Lower lobe of right lung (tissue), 2 donors: ENCODE results near the gene PCDHGA7. TPM values are rescaled to one million over a fixed set of nuclear protein-coding genes. Genes with fewer than 3 reads are reported as not detected.

ENCODE experiments used
- ATAC-seq, 2 donors: fragments of 200-7000 bp; cut with Tn5 transposase; one replicate each; pipeline ENCODE4 v1.9.1; 2020 to 2022; ENCODE audit warnings: mild to moderate bottlenecking in 2 of 2, moderate library complexity in 2 of 2
- DNase-seq: peaks from one replicate; pipeline ENCODE4 v3.0.0-alpha.2; 2020
- H3K27ac ChIP-seq: fragments of 200-600 bp; one replicate; pipeline ENCODE4 v1.8.0; 2022
- H3K27me3 ChIP-seq: fragments of 200-600 bp; one replicate; pipeline ENCODE4 v1.8.0; 2022; ENCODE audit warnings: low read depth
- H3K36me3 ChIP-seq: fragments of 200-600 bp; one replicate; pipeline ENCODE4 v1.8.0; 2022; ENCODE audit warnings: mild to moderate bottlenecking
- H3K4me1 ChIP-seq: fragments of 200-600 bp; one replicate; pipeline ENCODE4 v1.8.0; 2022
- H3K4me3 ChIP-seq: fragments of 200-600 bp; one replicate; pipeline ENCODE4 v1.8.0; 2022; ENCODE audit warnings: mild to moderate bottlenecking
- H3K9me3 ChIP-seq: fragments of 200-600 bp; one replicate; pipeline ENCODE4 v1.8.0; 2022
- intact Hi-C: fragments of 100-400 bp; cut with DNase I; formaldehyde crosslinking; loops from one replicate; pipeline ENCODE4 v1.11.0; 2022
- total RNA-seq: library from RNA; stranded (reverse); fragmentation: NEBNext Ultra II Directional; extraction: Animal tissue kit (Norgen Biotek cat#: 25700); gene quantifications from one replicate; pipeline ENCODE4 v1.2.1, GENCODE V29; 2021
- TF ChIP-seq, protein P1 (sequence below): fragments of 200-600 bp; IDR thresholded peaks from one replicate; pipeline ENCODE4 v1.8.0; 2022; ENCODE audit warnings: antibody characterized with exemption, mild to moderate bottlenecking
- donor health status: DM: no; HTN: yes; CAD: no; lungs with severe emphysema.

The PCDHGA7 gene
- total RNA-seq, 1 donor from 2014 or later: 1.9 TPM

DNA sequence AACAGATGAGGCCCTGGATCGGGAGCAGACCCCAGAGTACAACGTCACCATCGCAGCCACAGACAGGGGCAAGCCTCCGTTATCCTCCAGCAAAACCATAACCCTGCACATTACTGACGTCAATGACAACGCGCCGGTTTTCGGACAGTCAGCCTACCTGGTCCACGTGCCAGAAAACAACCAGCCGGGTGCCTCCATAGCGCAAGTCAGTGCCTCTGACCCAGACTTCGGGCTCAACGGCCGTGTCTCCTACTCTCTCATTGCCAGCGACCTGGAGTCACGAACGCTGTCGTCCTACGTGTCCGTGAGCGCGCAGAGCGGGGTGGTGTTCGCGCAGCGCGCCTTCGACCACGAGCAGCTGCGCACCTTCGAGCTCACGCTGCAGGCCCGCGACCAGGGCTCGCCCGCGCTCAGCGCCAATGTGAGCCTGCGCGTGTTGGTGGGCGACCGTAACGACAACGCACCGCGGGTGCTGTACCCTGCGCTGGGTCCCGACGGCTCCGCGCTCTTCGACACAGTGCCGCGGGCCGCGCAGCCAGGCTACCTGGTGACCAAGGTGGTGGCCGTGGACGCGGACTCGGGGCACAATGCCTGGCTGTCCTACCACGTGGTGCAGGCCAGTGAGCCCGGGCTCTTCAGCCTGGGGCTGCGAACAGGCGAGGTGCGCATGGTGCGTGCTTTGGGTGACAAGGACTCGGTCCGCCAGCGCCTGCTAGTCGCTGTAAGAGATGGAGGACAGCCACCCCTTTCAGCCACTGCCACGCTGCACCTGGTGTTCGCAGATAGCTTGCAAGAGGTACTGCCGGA, 36.7 kb downstream of the PCDHGA7 start:
- H3K36me3 ChIP-seq: no peaks in the 10 kb centered on the region
- peaks cover 16% of the 10 kb centered on the region for H3K27me3 ChIP-seq
- no peak overlapping the region for H3K27ac ChIP-seq
- ATAC-seq (no peak), DNase-seq (no peak)
- intact Hi-C loops: no loop called here
- H3K4me1 ChIP-seq: no peaks in the 10 kb centered on the region
- peaks cover 84% of the 10 kb centered on the region for H3K9me3 ChIP-seq
- H3K4me3 ChIP-seq: no peak overlapping the region
- TF ChIP-seq, protein P1, sequence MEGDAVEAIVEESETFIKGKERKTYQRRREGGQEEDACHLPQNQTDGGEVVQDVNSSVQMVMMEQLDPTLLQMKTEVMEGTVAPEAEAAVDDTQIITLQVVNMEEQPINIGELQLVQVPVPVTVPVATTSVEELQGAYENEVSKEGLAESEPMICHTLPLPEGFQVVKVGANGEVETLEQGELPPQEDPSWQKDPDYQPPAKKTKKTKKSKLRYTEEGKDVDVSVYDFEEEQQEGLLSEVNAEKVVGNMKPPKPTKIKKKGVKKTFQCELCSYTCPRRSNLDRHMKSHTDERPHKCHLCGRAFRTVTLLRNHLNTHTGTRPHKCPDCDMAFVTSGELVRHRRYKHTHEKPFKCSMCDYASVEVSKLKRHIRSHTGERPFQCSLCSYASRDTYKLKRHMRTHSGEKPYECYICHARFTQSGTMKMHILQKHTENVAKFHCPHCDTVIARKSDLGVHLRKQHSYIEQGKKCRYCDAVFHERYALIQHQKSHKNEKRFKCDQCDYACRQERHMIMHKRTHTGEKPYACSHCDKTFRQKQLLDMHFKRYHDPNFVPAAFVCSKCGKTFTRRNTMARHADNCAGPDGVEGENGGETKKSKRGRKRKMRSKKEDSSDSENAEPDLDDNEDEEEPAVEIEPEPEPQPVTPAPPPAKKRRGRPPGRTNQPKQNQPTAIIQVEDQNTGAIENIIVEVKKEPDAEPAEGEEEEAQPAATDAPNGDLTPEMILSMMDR: no peak

DNA sequence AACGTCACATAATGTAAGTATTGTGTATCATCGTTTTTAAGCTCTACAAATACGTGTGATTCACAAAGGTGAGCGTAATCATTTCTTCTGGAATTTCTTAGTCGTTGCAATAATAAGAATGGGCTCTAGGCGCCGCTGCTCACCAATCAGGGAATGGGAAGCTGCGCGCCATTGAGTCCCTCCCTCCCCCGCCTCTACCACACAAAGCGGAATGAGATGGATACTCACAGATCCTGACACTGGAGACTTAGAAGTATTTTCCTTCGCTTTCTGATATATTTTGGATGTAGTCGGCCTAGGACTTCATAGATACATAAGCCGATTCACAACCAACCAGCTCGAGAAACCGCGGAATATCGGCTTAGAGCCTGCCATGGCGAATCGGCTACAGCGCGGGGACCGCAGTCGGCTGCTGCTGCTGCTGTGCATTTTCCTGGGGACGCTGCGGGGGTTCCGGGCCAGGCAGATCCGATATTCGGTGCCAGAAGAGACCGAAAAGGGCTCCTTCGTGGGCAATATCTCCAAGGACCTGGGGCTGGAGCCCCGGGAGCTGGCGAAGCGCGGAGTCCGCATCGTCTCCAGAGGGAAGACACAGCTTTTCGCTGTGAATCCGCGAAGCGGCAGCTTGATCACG, 38.4 kb downstream of the PCDHGA7 start, which contains the start of gene PCDHGA11:
Gene PCDHGA11 (plus strand): TSS at position 197 of the 634 bp plus-strand sequence. CDS start 177 bp downstream, at position 374.
- Histone ChIP-seq H3K9me3 (peaks cover 85% of the 10 kb centered on the region), H3K36me3 (no peaks in the 10 kb centered on the region), H3K27me3 (peaks cover 12% of the 10 kb centered on the region), H3K27ac (no peak within 1 kb of the TSS), H3K4me1 (no peaks in the 10 kb centered on the region), H3K4me3 (peak within 1 kb of the TSS; percentile 48)
- TF ChIP-seq, protein P1: peak; percentile 46
- peak; percentile 56 to 67 for ATAC-seq
- intact Hi-C loops: no loop called here
- DNase-seq: peak; percentile 69

DNA sequence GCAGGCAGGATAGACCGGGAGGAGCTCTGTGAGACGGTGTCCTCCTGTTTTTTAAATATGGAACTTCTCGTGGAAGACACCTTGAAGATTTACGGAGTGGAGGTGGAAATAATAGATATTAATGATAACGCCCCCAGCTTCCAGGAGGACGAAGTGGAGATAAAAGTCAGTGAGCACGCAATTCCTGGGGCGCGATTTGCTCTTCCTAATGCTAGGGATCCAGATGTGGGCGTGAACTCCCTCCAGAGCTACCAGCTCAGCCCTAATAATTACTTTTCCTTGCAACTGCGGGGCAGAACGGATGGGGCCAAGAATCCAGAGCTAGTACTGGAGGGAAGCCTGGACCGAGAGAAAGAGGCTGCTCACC, 38.9 kb downstream of the PCDHGA7 start:
- DNase-seq: no peak
- TF ChIP-seq, protein P1: no peak
- Histone ChIP-seq H3K4me3 (peak overlapping the region; percentile 48), H3K27ac (no peak overlapping the region), H3K36me3 (no peaks in the 10 kb centered on the region), H3K27me3 (peaks cover 12% of the 10 kb centered on the region), H3K9me3 (peaks cover 88% of the 10 kb centered on the region), H3K4me1 (no peaks in the 10 kb centered on the region)
- ATAC-seq: no peak
- intact Hi-C loops: no loop called here

DNA sequence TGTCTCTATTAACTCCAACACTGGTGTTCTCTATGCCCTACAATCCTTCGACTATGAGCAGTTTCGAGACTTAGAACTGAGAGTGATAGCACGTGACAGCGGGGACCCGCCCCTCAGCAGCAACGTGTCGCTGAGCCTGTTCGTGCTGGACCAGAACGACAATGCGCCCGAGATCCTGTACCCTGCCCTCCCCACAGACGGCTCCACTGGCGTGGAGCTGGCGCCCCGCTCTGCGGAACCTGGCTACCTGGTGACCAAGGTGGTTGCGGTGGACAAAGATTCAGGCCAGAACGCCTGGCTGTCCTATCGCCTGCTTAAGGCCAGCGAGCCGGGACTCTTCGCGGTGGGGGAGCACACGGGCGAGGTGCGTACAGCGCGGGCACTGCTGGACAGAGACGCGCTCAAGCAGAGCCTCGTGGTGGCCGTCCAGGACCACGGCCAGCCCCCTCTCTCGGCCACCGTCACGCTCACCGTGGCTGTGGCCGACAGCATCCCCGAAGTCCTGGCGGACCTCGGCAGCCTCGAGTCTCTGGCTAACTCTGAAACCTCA, 40.3 kb downstream of the PCDHGA7 start:
- Histone ChIP-seq H3K27ac (no peak overlapping the region), H3K27me3 (peaks cover 12% of the 10 kb centered on the region), H3K4me3 (no peak overlapping the region), H3K4me1 (no peaks in the 10 kb centered on the region), H3K9me3 (peaks cover 97% of the 10 kb centered on the region), H3K36me3 (no peaks in the 10 kb centered on the region)
- TF ChIP-seq, protein P1: no peak
- ATAC-seq (no peak), DNase-seq (no peak)
- intact Hi-C loops: no loop called here

DNA sequence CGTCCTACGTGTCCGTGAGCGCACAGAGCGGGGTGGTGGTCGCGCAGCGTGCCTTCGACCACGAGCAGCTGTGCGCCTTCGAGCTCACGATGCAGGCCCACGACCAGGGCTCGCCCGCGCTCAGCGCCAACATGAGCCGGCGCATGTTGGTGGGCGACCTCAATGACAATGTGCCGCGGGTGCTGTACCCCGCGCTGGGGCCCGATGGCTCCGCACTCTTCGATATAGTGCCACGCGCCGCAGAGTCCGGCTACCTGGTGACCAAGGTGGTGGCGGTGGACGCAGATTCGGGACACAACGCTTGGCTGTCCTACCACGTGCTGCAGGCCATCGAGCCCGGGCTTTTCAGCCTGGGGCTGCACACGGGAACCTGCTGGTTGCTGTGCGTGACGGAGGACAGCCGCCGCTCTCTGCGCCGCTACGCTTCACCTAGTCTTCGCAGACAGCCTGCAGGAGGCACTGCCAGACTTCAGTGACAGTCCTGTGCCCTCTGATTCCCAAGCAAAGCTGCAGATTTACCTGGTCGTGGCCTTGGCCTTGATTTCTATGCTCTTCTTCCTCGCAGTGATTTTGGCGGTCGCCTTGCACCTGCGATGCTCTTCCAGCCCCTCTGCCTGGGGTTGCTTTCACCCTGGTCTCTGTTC, 45.4 kb downstream of the PCDHGA7 start:
- Histone ChIP-seq H3K27ac (no peak overlapping the region), H3K36me3 (no peaks in the 10 kb centered on the region), H3K27me3 (peaks cover 11% of the 10 kb centered on the region), H3K4me3 (no peak overlapping the region), H3K4me1 (no peaks in the 10 kb centered on the region), H3K9me3 (peaks cover 91% of the 10 kb centered on the region)
- intact Hi-C loops: no loop called here
- DNase-seq: no peak
- TF ChIP-seq, protein P1: no peak
- ATAC-seq: no peak
